Lower lobe of right lung (tissue), 2 donors: Measurements from ENCODE around the gene AK4. TPM values are rescaled to one million over a fixed set of nuclear protein-coding genes. Genes with fewer than 3 reads are reported as not detected.

ENCODE experiments used
- ATAC-seq, 2 donors: fragments of 200-7000 bp; cut with Tn5 transposase; one replicate each; pipeline ENCODE4 v1.9.1; 2020 to 2022; ENCODE audit warnings: mild to moderate bottlenecking in 2 of 2, moderate library complexity in 2 of 2
- DNase-seq: peaks from one replicate; pipeline ENCODE4 v3.0.0-alpha.2; 2020
- H3K27ac ChIP-seq: fragments of 200-600 bp; one replicate; pipeline ENCODE4 v1.8.0; 2022
- H3K27me3 ChIP-seq: fragments of 200-600 bp; one replicate; pipeline ENCODE4 v1.8.0; 2022; ENCODE audit warnings: low read depth
- H3K36me3 ChIP-seq: fragments of 200-600 bp; one replicate; pipeline ENCODE4 v1.8.0; 2022; ENCODE audit warnings: mild to moderate bottlenecking
- H3K4me1 ChIP-seq: fragments of 200-600 bp; one replicate; pipeline ENCODE4 v1.8.0; 2022
- H3K4me3 ChIP-seq: fragments of 200-600 bp; one replicate; pipeline ENCODE4 v1.8.0; 2022; ENCODE audit warnings: mild to moderate bottlenecking
- H3K9me3 ChIP-seq: fragments of 200-600 bp; one replicate; pipeline ENCODE4 v1.8.0; 2022
- CTCF ChIP-seq: fragments of 200-600 bp; IDR thresholded peaks from one replicate; pipeline ENCODE4 v1.8.0; 2022; ENCODE audit warnings: antibody characterized with exemption, mild to moderate bottlenecking
- intact Hi-C: fragments of 100-400 bp; cut with DNase I; formaldehyde crosslinking; loops from one replicate; pipeline ENCODE4 v1.11.0; 2022
- total RNA-seq: library from RNA; stranded (reverse); fragmentation: NEBNext Ultra II Directional; extraction: Animal tissue kit (Norgen Biotek cat#: 25700); gene quantifications from one replicate; pipeline ENCODE4 v1.2.1, GENCODE V29; 2021
- donor health status: DM: no; HTN: yes; CAD: no; lungs with severe emphysema.

The AK4 gene
- total RNA-seq, 1 donor from 2014 or later: 7.0 TPM

DNA sequence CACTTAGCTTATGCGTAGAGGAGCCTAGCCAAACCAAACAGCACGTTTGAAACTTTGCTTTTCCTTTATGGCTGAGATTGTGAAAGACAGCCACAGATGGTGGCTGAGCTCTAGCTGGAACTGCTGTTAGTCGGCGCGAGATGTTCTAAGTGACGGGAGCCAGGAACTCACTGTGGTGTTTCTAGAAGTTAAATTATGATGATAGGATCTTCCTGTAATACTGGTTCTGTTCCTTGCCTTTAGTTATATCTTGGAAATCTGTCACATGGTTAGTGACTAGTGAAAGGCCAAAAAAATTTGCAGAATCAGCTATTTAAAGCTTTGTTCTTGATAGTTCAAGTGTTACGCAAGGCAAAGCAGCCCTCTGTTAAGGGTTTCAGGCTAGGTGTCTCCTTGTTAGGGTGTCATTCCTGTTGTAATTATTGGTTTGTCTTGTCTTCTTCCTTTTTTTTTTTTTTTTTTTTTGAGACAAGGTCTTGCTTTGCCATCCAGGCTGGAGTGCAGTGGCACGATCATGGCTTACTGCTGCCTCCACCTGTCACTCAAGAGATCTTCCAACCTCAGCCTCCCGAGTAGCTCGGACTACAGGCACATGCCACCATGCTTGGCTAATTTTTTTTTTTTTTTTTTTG, 22.6 kb downstream of the AK4 start:
- TF ChIP-seq CTCF: no peak
- no peak overlapping the region for H3K27ac ChIP-seq
- intact Hi-C loops: no loop called here
- DNase-seq (no peak), ATAC-seq (peak in 1 of 2 donors; percentile 22)
- peaks cover 11% of the 10 kb centered on the region for H3K4me1 ChIP-seq
- no peaks in the 10 kb centered on the region for H3K27me3 ChIP-seq
- H3K36me3 ChIP-seq: no peaks in the 10 kb centered on the region
- no peaks in the 10 kb centered on the region for H3K9me3 ChIP-seq
- H3K4me3 ChIP-seq: no peak overlapping the region

DNA sequence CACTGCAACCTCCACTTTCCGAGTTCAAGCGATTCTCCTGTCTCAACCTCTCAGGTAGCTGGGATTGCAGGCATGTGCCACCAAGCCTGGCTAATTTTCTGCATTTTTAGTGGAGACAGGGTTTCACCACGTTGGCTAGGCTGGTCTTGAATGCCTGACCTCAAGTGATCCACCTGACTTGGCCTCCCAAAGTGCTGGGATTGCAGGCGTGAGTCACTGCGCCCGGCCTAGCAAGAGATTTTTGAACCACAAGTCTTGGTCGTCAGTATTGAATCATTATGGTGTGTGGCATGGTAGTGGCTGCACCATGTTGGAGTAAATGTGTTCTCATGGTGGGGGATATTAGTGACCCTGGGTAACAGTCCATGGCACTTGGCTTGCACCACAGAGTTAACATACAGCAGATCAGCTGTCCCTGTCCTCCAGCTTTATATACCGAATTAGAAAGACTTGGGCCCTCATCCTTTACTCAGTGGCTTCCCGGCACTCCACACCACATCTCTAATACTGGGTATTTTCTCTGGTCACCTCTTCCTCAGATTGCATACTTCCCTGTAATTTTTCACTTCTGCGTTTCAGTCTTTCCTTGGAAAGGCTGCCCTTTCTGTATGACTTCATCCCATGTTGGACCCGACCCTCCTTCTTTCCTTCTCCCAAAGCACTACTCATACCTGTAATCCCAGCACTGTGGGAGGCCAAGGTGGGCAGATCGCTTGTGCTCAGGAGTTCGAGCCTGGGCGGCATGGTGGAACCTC, 25.1 kb downstream of the AK4 start:
- Histone ChIP-seq H3K4me1 (peaks cover 20% of the 10 kb centered on the region), H3K27me3 (no peaks in the 10 kb centered on the region), H3K27ac (no peak overlapping the region), H3K4me3 (no peak overlapping the region), H3K36me3 (no peaks in the 10 kb centered on the region), H3K9me3 (no peaks in the 10 kb centered on the region)
- intact Hi-C loops: no loop called here
- TF ChIP-seq CTCF: no peak
- ATAC-seq (no peak), DNase-seq (no peak)

DNA sequence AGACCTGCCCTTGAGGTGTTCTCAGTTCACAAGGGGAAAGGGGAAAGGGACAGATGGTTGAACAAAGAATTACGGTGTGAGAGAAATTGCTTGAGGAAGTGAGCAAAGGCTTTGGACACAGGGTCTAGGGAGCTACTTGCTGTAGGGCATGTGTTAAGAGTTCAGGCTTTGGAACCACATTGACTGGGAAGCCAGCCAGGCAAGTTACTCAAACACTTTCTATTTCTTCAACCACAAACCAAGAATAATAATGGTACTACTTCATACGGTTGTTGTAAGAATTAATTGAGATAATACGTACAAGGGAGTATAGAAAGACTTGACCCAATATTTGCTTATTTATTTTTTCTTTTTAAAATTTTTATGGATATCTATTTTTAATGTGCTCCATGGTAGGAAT, 26.6 kb downstream of the AK4 start:
- DNase-seq: peak; percentile 51
- ATAC-seq: peak; percentile 75 to 76

DNA sequence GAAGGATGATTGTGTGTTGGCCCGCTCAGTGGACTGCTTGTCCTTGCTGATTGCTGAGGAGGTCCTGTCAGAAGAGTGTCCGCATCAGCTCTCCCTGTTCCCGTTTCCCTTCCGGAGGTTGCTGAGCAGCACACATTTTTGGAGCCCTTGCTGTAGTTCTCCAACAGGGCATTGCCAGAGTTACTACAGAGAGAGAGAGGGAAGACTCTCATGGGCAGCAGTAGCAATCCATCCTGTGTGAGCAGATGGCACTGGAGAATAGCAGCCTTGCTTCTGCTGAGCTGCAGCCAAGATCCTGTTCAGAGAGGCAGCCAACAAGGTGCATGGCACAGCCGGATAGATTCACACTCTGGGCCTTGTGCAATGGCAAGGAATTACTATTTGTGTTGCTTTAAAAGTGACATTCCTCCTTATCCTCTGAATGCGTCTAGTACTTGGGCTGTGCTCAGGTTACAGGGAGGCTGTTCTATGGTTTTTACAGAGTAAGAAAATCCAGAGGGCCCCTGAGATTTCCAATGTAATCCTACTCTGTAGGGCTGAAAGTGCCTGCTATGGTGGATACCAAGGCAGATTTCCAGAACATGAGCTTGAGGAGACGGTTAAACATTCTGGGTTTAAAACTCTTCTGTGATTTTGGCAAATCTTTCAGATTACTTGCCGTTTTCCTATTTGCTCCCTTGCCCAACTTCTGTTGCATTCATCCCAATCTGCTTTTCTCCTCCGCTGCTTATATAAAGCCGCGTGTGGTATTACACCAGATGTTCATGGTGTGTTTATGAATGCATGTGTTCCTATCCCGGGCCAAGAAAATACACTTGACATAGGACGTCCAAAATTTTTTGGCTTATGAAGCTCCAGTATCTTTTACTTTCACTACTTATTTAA, 27.4 kb downstream of the AK4 start:
- no peaks in the 10 kb centered on the region for H3K36me3 ChIP-seq
- H3K27me3 ChIP-seq: no peaks in the 10 kb centered on the region
- intact Hi-C loops: no loop called here
- DNase-seq (no peak), ATAC-seq (no peak)
- H3K9me3 ChIP-seq: no peaks in the 10 kb centered on the region
- peaks cover 20% of the 10 kb centered on the region for H3K4me1 ChIP-seq
- H3K27ac ChIP-seq: no peak overlapping the region
- TF ChIP-seq CTCF: no peak
- no peak overlapping the region for H3K4me3 ChIP-seq

More for the DNA sequence above, 26.6 kb downstream of the AK4 start:
- intact Hi-C loops: no loop called here
- Histone ChIP-seq H3K4me3 (no peak overlapping the region), H3K27ac (no peak overlapping the region), H3K36me3 (no peaks in the 10 kb centered on the region), H3K9me3 (no peaks in the 10 kb centered on the region), H3K4me1 (peaks cover 20% of the 10 kb centered on the region), H3K27me3 (no peaks in the 10 kb centered on the region)
- no peak for TF ChIP-seq CTCF

GRCh38 chr1:65176056-65176450, 28.1 kb downstream of the AK4 start:
- intact Hi-C loops: no loop called here
- Histone ChIP-seq H3K9me3 (no peaks in the 10 kb centered on the region), H3K4me1 (peaks cover 20% of the 10 kb centered on the region), H3K27me3 (no peaks in the 10 kb centered on the region), H3K4me3 (no peak overlapping the region), H3K27ac (no peak overlapping the region), H3K36me3 (no peaks in the 10 kb centered on the region)
- no peak for ATAC-seq
- no peak for DNase-seq
- TF ChIP-seq CTCF: no peak
